Activated CD4-positive, alpha-beta T cell treated with anti-CD3 and anti-CD28 coated beads for 4 hours (primary cell): ENCODE measurements around the gene PTPN2.
"Not testable (repeated sequence)": the region's sequence is repeated elsewhere in the genome, so short reads cannot be mapped to it uniquely, and the experiment has no call there.

Experiments
- DNase-seq, 2 donors: peaks; one replicate each; pipeline ENCODE4 v3.0.0-alpha.2; 2020

Gene PTPN2

DNA sequence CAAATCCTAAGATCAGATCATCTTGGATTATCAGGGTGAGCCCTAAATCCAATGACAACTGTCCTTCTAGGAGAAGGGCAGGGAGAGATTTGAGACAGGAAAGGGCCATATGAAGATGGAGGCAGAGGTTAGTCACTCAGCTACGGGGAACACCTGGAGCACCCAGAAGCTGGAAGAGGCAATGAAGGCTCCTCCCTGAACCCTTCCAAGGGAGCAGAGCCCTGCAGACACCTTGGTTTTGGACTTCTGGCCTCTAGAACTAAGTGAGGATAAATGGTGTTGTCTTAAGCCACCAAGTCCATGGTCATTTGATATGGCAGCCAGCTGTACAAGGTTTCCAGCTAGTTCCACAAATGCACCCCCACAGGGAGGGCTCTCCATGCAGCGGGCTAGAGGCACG is 6.9 kb upstream of the PTPN2 start:
- DNase-seq, result no peak

DNA sequence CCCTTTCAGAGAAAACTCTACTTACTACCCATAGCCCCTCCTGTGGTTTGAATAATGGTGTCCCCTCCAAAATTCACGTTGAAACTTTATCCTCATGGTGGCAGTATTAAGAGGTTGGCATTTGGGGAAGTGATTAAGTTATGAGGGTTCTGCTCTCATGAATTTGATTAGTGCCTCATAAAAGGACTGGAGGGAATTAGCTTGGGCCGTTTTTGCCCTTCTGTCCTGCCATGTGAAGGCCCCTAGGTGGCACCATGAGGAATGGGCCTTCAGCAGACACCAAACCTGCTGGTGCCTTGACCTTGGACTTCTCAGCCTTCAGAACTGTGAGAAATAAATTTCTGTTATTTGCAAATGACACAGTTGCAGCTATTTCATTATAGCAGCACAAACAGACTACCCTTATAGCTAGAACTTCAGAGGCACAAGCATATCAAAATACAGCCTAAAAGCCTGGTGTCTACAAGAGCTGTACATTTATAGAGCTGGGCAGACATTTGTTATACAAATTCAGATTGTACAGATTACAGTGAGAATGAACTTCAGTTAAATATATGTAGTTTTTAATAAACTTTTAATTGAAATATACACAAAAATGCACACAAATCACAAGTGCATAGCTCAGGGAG is 2.6 kb upstream of the PTPN2 start:
- no peak for DNase-seq

DNA sequence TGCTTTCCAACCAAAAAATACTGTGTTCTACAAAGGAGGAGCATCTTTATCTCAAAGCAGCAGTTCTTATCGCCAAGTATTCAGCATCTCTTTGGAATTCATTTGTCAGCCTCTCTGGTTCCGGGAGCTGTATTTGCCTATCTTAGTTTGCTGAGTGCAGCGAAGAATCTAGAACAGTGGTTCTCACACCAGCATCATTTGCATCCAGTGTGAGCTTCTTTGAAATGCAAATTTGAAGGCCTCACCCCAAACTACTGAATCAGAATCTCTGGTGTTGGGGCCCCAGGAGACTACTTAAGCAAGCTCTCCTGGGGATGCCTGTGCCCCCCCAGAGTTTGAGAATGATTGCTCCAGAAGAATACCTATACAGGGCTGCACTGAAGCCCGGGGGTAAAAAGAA is 1.5 kb upstream of the PTPN2 start:
- no peak for DNase-seq

DNA sequence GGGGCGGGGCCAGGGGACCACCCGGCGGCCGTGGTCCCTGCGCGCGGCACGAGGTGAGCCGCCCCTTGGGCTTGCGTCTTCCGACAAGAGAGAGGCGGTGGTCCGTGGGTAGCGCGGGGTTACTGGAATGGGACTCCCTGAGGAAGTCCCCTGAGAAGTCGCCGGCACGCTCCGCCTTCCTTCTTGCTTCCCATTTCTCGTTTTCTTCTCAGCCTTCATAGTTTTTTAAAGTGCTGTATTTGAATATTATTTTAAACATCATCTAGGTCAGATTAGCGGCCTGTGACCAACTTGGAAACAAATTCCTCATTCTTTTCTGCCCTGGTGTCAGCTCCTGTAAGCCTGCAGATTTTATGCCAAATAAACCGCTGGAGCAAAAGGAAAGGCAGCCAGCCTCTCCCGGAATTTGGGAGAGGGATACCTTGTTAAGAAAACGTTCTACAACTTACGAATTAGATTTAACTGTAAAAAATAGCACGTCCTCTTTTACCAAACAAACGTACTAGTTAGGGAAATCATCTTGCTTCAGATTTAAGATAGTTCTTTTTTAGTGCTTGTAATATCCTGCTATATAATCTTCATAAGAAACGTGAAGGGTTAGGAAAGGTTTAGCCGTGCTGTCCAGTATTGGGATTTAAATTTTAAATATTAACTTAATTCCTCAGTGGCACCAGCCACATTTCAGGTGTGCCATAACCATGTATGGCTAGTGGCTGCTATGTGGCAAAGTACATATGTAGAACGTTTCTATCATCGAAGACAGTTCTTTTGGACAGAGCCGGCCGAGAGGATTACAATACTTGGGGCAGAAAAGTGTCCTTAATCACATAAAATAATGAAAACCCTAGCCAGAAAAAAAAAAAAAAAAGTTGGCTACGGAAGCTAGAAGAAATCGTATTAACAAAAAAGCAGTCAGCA is 628 bp upstream of the PTPN2 start:
- no peak for DNase-seq

DNA sequence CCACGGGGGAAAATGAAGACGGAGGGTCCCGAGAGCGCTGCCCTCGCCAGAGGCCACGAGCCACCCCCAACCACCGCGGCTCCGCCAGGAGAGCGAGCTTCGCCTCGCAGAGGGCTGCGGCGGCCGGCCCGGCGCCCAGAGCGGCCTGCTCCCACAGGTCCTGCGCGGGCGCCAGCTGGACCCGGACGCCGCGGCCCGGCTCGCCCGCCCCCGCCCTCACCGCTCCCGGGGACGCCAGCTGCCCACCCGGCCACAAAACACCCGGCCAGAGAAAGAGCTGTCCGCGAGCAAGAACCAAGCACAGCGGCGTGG is 709 bp downstream of the PTPN2 start:
- DNase-seq, result peak in 1 of 2 donors; percentile 3

DNA sequence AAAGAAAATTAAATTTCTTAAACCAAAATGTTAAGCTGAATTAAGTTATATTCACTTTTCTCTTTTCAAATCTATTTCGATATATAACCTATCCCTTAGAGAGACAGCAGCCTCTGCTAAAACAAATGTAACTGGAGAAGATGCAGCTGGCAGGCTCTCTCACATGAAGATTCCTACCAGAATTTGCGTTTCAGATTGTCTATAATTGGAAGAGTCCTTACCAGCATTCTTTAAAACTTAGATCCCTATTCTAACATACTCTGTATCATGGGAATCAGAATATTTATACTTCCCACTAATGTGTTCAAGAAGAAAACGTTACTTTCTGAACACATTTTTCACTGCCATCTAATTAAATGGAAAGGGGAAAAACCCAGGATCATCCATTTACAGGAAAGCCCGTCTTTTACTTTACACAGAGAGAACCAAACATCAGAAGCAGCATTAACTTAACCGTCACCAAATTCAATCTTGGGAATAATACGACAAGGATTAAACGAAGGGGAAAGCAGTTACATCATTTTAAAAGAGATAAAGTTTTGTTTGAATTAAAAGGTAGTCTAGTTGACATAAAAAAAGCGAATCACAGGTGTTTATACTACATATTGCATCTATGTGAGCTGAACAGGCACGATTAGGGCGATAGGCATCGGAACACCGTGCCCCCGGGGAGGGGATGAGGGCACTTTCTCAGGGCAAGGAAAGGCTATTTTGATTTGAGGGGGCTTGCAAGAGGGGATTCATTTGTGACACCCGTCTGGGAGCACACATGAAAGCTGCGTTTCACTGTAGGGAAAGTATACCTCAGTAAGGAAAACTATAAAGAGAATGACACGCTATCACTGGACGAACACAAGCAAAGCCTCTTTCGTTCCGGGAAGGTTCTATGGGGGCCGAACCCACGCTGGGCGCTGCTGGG is 1.3 kb downstream of the PTPN2 start:
- DNase-seq, result peak; percentile 8 to 14

DNA sequence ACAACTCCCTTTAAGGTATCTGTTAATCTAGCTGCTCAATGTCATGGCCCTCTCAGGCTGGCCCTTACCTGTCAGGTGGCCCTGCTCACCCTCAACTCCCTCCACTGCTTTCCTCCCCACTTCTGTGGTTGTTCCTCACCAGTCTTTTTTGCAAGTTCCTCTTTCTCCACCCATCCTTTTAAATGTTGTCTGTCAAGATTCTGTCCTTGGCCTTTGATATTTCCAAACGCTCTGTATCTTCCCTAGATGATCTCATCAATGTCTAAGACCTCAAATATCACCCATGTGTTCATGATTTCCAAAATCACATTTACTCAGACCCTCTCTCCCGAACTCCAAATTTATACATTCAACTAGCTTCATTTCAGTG is 3.5 kb downstream of the PTPN2 start:
- no peak for DNase-seq

DNA sequence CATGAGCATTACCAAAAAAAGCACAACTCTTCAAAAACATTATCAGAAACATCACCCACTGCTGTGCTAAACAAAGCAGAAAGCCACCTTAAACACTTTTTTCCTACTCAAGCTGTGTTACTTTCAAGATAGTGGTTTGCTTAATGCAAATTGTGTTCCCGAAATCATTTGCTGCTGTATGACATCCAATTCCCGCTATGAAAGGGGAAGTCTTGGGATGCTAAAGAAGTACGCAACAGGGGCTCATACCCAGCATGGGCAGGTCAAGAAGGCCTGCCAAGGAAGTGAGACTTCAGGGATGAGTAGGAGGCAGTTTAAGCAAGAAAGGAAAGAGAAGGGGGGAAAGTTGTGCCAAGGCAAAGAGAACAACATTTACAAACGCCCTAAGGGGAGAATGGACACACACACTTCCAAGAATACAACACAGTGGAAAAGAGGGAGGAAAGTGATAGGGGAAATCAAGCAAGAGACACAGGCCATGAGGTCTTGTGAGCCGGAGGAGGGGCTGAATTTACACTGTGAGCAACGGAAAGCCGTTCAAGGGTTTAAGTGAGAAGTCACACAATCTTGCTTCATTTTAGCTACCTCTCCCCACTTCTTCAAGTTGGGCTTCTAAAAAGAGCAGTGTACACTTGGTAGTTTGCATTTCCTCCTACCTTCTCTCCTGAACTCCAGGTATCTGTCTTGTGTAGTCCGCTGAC is 4.0 kb downstream of the PTPN2 start:
- no peak for DNase-seq

DNA sequence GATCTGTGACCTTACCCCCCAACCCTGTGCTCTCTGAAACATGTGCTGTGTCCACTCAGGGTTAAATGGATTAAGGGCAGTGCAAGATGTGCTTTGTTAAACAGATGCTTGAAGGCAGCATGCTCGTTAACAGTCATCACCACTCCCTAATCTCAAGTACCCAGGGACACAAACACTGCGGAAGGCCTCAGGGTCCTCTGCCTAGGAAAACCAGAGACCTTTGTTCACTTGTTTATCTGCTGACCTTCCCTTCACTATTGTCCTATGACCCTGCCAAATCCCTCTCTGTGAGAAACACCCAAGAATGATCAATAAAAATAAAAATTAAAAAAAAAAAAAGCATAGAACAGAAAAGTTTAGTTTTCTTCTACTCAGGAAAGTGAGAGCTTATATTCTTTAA is 9.0 kb downstream of the PTPN2 start:
- not testable (repeated sequence) for DNase-seq

DNA sequence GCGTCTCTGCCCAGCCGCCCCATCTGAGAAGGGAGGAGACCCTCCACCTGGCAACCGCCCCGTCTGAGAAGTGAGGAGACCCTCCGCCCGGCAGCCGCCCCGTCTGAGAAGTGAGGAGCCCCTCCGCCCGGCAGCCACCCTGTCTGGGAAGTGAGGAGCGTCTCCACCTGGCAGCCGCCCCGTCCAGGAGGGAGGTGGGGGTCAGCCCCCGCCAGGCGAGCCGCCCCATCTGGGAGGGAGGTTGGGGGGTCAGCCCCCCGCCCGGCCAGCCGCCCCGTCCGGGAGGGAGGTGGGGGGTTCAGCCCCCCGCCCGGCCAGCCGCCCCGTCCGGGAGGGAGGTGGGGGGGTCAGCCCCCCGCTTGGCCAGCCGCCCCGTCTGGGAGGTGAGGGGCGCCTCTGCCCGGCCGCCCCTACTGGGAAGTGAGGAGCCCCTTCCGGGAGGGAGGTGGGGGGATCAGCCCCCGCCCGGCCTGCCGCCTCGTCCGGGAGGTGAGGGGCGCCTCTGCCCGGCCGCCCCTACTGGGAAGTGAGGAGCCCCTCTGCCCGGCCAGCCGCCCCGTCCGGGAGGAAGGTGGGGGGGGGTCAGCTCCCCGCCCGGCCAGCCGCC is 10.0 kb downstream of the PTPN2 start:
- DNase-seq, result not testable (repeated sequence)

DNA sequence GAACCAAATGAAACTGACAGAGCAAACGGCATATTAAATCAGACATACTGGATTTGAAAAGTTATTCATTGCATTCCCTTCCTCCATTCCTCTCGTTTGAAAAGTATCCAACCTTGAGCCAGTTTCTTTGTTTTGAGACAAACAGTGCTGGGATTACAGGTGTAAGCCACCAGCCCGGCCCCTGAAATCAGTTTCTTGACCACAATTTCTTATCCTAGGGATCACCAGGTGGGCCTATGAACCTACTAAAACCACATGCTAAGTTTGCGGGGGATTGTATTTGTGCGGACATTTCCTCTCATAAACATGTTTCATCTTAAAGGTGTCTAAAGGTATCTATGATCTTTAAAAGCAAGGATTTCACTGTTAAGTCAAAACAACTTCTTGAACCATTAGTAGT is 11.6 kb downstream of the PTPN2 start:
- no peak for DNase-seq

DNA sequence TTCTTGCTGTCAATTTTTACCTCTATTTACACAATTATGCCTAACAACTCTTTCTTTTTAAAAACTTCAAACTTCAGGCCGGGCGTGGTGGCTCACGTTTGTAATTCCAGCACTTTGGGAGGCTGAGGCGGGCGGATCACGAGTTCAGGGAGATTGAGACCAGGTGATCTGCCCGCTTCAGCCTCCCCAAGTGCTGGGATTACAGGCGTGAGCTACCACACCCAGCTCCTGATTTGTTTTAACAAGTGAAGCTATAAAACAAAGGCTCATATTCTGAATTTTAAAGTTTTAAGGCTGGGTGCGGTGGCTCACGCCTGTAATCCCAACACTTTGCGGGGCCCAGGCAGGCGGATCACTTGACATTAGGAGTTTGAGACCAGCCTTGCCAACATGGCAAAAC is 15.5 kb downstream of the PTPN2 start:
- DNase-seq, result no peak

DNA sequence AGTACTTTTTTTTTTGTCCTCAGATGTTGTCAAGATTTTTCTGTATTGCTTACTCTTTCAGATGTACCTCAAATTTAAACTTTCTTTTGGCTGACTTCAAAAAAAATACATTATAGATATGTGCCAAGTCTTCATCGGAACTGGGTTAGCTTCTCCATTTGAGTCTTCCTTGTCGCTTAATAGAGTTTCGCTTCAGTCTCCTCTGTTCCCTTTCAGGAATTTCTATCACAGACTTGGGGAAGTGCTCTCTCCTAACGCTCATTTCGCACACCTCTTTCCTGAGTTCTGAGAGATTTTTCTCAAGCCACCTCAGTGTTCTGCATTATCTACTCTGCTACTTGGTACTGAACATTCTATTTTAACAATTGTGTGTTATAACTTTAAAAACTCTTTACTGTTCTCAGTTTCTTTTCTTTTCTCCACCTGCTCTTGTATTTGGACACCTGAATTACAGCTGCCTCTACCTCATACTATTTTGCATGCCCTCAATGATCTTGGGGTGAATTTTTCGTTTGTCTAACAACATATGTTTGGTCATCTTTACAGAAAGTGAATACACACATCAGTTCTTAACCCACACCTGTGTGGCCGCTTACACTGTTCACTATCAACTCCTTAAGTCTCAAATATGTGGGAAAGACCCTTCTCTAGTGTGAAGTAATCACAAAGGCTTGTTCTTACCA is 16.5 kb downstream of the PTPN2 start:
- DNase-seq, result no peak

DNA sequence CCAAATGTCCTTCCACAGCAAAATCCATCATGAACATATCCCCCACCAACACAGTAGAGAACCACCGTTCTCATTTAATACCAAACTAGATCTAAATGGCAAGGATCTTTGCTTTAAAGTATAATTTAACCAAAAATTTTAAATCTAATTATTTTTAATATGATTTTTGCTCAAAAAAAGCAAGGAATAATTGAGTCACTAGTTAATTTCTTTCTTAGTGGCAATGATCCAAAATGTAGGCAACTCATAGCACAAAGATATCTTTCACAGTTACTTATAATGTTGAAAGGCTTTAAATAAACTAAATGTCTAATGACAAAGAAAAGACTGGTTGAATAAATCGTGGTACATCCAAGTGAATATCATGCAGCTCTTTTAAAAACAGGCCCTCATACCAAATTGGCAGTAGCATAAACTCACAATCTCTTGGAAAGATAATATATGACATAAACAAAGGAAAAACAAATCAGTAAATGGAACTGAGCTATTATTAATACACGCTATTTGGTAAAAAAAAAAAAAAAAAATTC is 20.3 kb downstream of the PTPN2 start:
- DNase-seq, result no peak

DNA sequence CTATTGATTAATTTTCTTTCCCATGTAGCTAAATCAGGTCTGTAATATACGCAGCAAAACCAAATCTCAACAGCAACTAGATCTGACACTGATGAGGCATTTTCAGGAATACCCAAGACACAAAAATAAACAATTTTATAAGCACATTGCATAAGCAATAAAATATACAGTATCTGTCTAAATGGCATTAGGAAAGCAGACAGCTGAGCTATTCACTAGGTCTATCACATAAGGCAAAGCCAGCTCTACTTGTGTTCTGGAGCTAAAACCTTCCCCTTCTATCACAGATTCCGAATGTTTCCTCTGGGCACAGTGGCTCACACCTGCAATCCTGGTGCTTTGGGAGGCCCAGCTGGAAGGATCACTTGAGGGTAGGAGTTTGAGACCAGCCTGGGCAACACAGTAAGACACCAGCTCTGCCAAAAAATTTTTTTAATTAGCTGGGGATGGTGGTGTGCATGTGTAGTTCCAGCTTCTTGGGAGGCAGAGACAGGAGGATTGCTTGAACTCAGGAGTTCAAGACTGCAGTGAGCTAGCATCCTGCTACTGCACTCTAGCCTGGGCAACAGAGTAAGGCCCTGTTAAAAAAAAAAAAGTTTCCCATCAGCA is 21.1 kb downstream of the PTPN2 start:
- DNase-seq, result no peak

DNA sequence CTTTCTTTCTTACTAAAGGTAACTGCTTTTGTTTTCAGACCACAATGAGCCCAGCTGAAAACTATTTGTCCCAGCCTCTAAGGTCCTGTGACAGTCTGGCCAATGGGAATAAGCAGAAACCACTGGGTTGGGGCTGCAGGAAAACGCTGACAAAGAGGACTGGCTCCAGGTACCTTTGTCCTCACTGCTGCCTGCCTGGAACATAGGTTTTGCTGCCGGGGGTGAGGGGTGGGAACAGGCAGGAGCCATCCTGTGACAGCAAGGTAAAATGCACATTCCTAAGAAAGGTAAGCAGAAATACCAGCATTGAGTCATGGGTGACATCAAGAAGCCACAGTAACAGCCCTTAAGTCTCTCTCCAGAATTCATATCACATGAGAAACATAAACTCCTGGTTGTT is 21.6 kb downstream of the PTPN2 start:
- DNase-seq, result no peak

DNA sequence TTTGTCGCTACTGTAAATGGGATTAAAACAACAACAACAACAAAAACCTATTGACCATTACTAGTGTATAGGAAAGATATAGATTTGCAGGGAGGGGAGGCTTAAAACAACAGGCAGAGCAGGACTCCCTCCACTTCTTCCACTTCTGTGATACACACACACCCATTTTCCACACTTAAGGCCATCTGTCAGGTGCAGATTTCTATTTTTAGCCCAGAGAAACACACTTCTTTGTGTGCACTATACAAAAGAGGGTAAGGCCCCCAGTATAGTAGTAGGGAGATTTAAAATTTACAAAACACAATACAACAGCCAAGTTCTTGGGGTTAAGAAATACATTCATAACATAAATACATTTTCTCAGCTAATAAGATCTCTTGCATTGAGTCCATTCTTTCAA is 22.4 kb downstream of the PTPN2 start:
- DNase-seq, result no peak

DNA sequence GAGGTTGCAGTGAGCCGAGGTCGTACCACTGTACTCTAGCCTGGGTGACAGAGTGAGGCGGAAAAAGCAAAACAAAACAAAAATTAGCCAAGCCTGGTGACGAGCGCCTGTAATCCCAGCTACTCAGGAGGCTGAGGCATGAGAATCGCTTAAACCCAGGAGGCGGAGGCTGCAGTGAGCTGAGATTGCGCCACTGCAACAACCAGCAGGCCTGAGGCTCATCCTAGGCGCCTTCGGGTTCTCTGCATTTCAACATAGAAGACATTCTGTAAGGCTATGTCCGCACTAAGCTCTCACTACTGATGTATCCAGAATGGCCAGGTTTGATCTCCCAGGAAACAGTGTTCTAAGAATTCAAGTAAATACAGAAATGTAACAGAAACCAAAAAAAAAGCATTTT is 23.5 kb downstream of the PTPN2 start:
- no peak for DNase-seq

DNA sequence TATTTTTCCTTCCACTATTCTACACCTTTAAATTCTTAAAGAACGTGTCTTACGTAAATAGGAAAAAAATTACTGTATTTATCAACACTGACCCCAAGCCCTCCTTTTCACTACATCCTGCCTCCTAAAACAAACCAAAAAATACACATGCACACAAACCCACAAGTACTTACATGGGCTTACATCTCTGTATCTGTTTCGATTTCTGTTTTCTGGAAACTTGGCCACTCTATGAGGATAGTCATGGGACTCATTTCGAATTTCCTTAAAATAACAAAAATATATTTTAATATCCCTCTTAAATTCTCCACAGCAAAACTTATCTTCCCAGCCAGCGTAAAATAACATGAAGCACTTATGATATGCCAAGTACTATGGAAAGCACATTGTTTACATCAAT is 25.0 kb downstream of the PTPN2 start:
- no peak for DNase-seq

DNA sequence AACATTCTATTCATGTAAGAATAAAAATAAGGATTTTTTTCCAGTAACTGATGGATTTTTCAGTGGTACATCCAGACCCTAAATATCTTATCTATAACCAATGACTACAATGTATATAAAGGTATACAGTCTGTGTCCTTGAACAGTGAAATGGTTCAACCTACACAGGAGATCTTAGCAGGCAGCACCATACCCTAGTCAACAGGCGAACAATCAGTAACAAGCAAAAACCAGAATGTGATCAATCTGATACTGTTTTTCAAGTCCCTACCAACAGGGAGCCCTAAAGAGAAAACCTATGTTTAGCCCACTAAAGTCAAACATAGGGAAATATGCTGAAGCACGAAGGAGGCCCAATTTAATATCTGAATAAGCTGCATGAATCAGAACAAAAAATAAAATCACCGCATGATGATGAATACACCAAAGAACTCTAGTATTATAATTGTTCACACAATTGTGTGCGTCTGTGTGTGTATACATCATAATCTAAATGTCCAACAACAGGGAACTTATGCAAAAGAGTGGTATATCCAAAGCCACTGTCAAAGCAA is 26.0 kb downstream of the PTPN2 start:
- DNase-seq, result no peak
